PC-9 (cell line): ENCODE results near the gene LIN7A. TPM values are rescaled to one million over a fixed set of nuclear protein-coding genes. Genes with fewer than 3 reads are reported as not detected.

Source experiments
- BruUV-seq: library from RNA; stranded (reverse); fragments of 400-500 nt; replicated peaks from 2 replicates; lab custom pipeline; 2021; lab: Mats Ljungman, UMichigan
- CTCF ChIA-PET: fragments of 300-600 bp; sonication (Branson Sonifier 250); formaldehyde crosslinking; loops from one replicate; lab custom pipeline; 2022; ENCODE audit warnings: antibody characterized with exemption; lab: Charles Lee
- POLR2A ChIA-PET: fragments of 300-600 bp; sonication (Branson Sonifier 250); formaldehyde crosslinking; loops from one replicate; lab custom pipeline; 2022; ENCODE audit warnings: antibody characterized with exemption; ENCODE audit not compliant: unreplicated experiment; lab: Charles Lee
- DNase-seq, 2 experiments: peaks; one replicate each; pipeline versions ENCODE4 v3.0.0 to v3.0.0-alpha.2; 2015 to 2022; ENCODE audit warnings: mixed read lengths in 1 of 2
- H2AFZ ChIP-seq: fragments of 200-600 bp; sonication (generic); 2 replicates; pipeline ENCODE4 v1.8.1; 2017; ENCODE audit warnings: antibody characterized with exemption
- H3F3A ChIP-seq: fragments of 200-600 bp; sonication (generic); 2 replicates; pipeline ENCODE4 v1.8.1; 2017; ENCODE audit warnings: antibody characterized with exemption, mild to moderate bottlenecking, low read depth; ENCODE audit not compliant: insufficient read depth
- H3K27ac ChIP-seq: fragments of 200-600 bp; sonication (generic); 2 replicates; pipeline ENCODE4 v1.6.1; 2016; ENCODE audit warnings: mixed run types
- H3K27me3 ChIP-seq: fragments of 200-600 bp; sonication (generic); 2 replicates; pipeline ENCODE4 v1.6.1; 2016; ENCODE audit warnings: low read depth, mixed run types; ENCODE audit not compliant: insufficient read depth
- H3K36me3 ChIP-seq: fragments of 200-600 bp; sonication (generic); 2 replicates; pipeline ENCODE4 v1.6.1; 2016; ENCODE audit warnings: low read depth, mixed run types
- H3K4me1 ChIP-seq: fragments of 200-600 bp; sonication (generic); replicated peaks from 2 replicates; pipeline ENCODE4 v1.6.1; 2016; ENCODE audit warnings: mixed run types; ENCODE audit not compliant: insufficient read depth
- H3K4me2 ChIP-seq: fragments of 200-600 bp; sonication (generic); 2 replicates; pipeline ENCODE4 v1.6.1; 2017; ENCODE audit warnings: mixed run types
- H3K4me3 ChIP-seq: fragments of 200-600 bp; sonication (generic); 2 replicates; pipeline ENCODE4 v1.6.1; 2016; ENCODE audit warnings: mixed run types
- H3K79me2 ChIP-seq: fragments of 200-600 bp; sonication (generic); 2 replicates; pipeline ENCODE4 v1.6.1; 2017; ENCODE audit warnings: low read depth, mixed run types
- H3K9me2 ChIP-seq: fragments of 200-600 bp; sonication (generic); 2 replicates; pipeline ENCODE4 v1.8.1; 2017; ENCODE audit warnings: mild to moderate bottlenecking; ENCODE audit not compliant: insufficient read depth
- H3K9me3 ChIP-seq: fragments of 200-600 bp; sonication (generic); 2 replicates; pipeline ENCODE4 v1.8.1; 2016; ENCODE audit warnings: low read depth; ENCODE audit not compliant: insufficient read depth
- H4K20me1 ChIP-seq: fragments of 200-600 bp; sonication (generic); 2 replicates; pipeline ENCODE4 v1.8.1; 2017; ENCODE audit not compliant: insufficient read depth
- EZH2 ChIP-seq: fragments of 200-600 bp; sonication (generic); IDR thresholded peaks from 2 replicates; pipeline ENCODE4 v1.8.0; 2017; ENCODE audit warnings: antibody characterized with exemption, low read depth
- intact Hi-C: fragments of 100-400 bp; cut with micrococcal nuclease; formaldehyde crosslinking; loops from one replicate; pipeline ENCODE4 v1.10.0; 2022; ENCODE audit not compliant: unreplicated experiment
- total RNA-seq: library from RNA; stranded (reverse); gene quantifications from 2 replicates; pipeline ENCODE4 v1.2.3, GENCODE V29; 2021
- TF ChIP-seq, protein P1 (sequence below): fragments of 200-600 bp; sonication (generic); conservative IDR thresholded peaks from 2 replicates; pipeline ENCODE4 v1.6.1; 2017; ENCODE audit warnings: mixed run types, antibody characterized with exemption, mild to moderate bottlenecking, moderate library complexity

The LIN7A gene
- total RNA-seq, 1 experiment from 2014 or later = not detected

DNA sequence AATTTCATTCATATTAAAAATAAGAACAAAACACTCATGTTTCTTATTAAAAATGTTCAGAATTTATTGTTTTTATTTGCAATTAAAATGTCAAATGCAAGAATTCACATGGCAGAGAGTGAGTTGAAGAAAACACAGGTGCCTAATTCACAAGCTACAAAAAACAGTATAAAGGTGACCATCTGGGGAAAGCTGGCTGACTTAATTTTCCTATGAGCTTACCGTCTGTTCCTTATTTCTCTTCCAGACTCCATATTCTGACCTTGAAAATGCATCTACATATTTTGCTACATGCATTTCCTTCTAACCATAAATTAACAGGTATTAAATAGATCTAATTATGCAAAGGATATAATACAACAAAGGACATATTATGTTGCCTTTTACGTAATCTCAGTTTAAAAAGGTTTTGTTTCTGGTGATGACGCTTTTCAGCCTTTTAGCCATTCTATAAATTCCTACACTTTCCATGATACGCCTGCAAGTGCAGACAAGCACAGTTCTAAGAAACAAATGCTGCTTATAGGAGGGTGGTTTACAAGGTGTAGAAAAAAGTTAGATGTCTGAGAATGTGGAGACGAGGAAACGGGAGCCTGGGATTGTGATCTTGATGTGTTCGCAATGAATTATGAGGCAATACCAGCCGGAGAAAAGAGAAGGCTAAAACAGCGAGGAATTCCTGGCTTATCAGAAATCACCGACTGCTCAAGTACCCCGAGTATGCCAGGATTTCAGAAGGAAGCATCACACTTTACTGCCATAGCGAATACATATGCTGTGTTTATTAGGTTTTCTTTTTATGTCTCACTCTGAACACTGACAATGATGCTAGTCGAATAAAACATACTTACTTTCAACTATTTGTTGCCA is 24.6 kb downstream of the LIN7A start:
- no peaks in the 10 kb centered on the region for H3F3A ChIP-seq
- ChIA-PET POLR2A (no interaction called here), CTCF (no interaction called here)
- H2AFZ ChIP-seq = 0 out of 2 replicates have a peak overlapping the region, but pooled peaks have one; percentile 48
- H3K4me2 ChIP-seq = no peak overlapping the region
- no peak overlapping the region for H3K4me3 ChIP-seq
- H4K20me1 ChIP-seq = no peaks in the 10 kb centered on the region
- BruUV-seq = no TSS peak
- TF ChIP-seq, protein P1, sequence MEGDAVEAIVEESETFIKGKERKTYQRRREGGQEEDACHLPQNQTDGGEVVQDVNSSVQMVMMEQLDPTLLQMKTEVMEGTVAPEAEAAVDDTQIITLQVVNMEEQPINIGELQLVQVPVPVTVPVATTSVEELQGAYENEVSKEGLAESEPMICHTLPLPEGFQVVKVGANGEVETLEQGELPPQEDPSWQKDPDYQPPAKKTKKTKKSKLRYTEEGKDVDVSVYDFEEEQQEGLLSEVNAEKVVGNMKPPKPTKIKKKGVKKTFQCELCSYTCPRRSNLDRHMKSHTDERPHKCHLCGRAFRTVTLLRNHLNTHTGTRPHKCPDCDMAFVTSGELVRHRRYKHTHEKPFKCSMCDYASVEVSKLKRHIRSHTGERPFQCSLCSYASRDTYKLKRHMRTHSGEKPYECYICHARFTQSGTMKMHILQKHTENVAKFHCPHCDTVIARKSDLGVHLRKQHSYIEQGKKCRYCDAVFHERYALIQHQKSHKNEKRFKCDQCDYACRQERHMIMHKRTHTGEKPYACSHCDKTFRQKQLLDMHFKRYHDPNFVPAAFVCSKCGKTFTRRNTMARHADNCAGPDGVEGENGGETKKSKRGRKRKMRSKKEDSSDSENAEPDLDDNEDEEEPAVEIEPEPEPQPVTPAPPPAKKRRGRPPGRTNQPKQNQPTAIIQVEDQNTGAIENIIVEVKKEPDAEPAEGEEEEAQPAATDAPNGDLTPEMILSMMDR = no peak
- no peak for TF ChIP-seq EZH2
- H3K36me3 ChIP-seq = no peaks in the 10 kb centered on the region
- H3K4me1 ChIP-seq = no peaks in the 10 kb centered on the region
- no peaks in the 10 kb centered on the region for H3K27me3 ChIP-seq
- intact Hi-C loops = no loop called here
- no peak overlapping the region for H3K27ac ChIP-seq
- H3K9me3 ChIP-seq = no peaks in the 10 kb centered on the region; the same call in 1 of the 2 replicates
- no peak for DNase-seq
- no peaks in the 10 kb centered on the region for H3K9me2 ChIP-seq
- H3K79me2 ChIP-seq = no peaks in the 10 kb centered on the region

DNA sequence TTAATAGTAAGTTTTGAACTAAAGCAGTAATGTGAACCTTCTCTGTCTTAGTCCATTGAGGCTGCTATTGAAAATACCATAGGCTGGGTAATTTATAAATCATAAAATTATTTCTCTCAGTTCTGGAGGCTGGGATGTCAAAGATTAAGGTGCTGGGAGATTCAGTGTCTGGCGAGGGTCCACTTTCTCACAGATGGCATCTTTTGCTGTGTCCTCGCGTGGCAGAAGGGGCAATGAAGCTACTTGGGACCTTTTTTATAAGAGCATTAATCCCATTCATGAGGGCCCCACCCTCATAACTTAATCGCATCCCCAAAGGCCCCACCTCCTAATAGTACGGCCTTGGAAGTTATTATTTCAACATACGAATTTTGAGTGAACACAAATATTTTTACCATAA is 28.4 kb downstream of the LIN7A start:
- Histone ChIP-seq H3K9me2 (no peaks in the 10 kb centered on the region), H2AFZ (no peak overlapping the region), H3K4me2 (no peak overlapping the region), H4K20me1 (no peaks in the 10 kb centered on the region), H3K79me2 (no peaks in the 10 kb centered on the region), H3K4me3 (no peak overlapping the region), H3K27me3 (no peaks in the 10 kb centered on the region), H3K36me3 (no peaks in the 10 kb centered on the region), H3K9me3 (no peaks in the 10 kb centered on the region), H3K27ac (no peak overlapping the region), H3K4me1 (no peaks in the 10 kb centered on the region), H3F3A (no peaks in the 10 kb centered on the region)
- CTCF ChIA-PET = no interaction called here
- no peak for DNase-seq
- POLR2A ChIA-PET = no interaction called here
- no TSS peak for BruUV-seq
- intact Hi-C loops = no loop called here
- TF ChIP-seq, protein P1 = no peak
- no peak for TF ChIP-seq EZH2

DNA sequence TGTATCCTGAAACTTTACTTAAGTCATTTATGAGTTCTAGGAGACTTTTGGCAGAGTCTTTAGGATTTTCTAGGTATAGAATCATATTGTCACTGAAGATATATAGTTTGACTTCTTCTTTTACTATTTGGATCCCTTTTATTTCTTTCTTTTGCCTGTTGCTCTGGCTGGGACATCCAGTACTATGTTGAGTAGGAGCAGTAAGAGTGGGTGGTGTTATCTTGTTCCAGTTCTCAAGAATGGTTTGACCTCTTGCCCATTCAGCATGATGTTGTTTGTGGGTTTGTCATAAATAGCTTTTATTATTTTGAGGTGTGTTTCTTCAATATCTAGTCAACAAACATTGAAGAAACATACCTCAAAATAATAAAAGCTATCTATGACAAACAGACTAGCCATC is 35.0 kb downstream of the LIN7A start:
- intact Hi-C loops = no loop called here

More for the DNA sequence above, 35.0 kb downstream of the LIN7A start:
- BruUV-seq = no TSS peak
- Histone ChIP-seq H3K27ac (no peak overlapping the region), H3K79me2 (no peaks in the 10 kb centered on the region), H4K20me1 (no peaks in the 10 kb centered on the region), H3K27me3 (no peaks in the 10 kb centered on the region), H3K9me2 (no peaks in the 10 kb centered on the region; the same call in 1 of the 2 replicates), H3K36me3 (no peaks in the 10 kb centered on the region), H3K4me3 (no peak overlapping the region), H3K4me1 (no peaks in the 10 kb centered on the region), H2AFZ (no peak overlapping the region), H3K9me3 (no peaks in the 10 kb centered on the region), H3K4me2 (no peak overlapping the region), H3F3A (no peaks in the 10 kb centered on the region)
- TF ChIP-seq, protein P1 = no peak
- TF ChIP-seq EZH2 = no peak
- CTCF ChIA-PET = no interaction called here
- POLR2A ChIA-PET = interaction anchor here (0.5 kb wide), 1 partner anchor 17 kb away, joined by 4 read pairs; no protein-coding TSS in a partner anchor
- DNase-seq = no peak
